HFFc6 (cell line): ENCODE data around the gene NSG2. TPM values are rescaled to one million over a fixed set of nuclear protein-coding genes. Genes with fewer than 3 reads are reported as not detected.

Experiments used
- DNase-seq: peaks from one replicate; pipeline ENCODE4 v3.0.0-alpha.2; 2018
- H3K27ac Mint-ChIP-seq: 2 replicates; pipeline ENCODE4 v1.8.0; 2020; ENCODE audit warnings: mild to moderate bottlenecking, mixed read lengths
- H3K27me3 Mint-ChIP-seq: 2 replicates; pipeline ENCODE4 v1.8.0; 2021; ENCODE audit warnings: mild to moderate bottlenecking, moderate library complexity, mixed read lengths; ENCODE audit not compliant: insufficient read depth
- H3K36me3 Mint-ChIP-seq: 2 replicates; pipeline ENCODE4 v1.8.0; 2021; ENCODE audit warnings: low read depth, mixed read lengths
- H3K4me1 Mint-ChIP-seq: 2 replicates; pipeline ENCODE4 v1.8.0; 2020; ENCODE audit warnings: low read depth, mixed read lengths
- H3K4me3 Mint-ChIP-seq: 2 replicates; pipeline ENCODE4 v1.8.0; 2020; ENCODE audit warnings: mild to moderate bottlenecking, moderate library complexity, mixed read lengths
- H3K9me3 Mint-ChIP-seq: 2 replicates; pipeline ENCODE4 v1.8.0; 2020; ENCODE audit warnings: mild to moderate bottlenecking, mixed read lengths
- total RNA-seq, 6 experiments: library from RNA; stranded (reverse); fragmentation: NEBNext Ultra II Directional; extraction: Animal tissue kit (Norgen Biotek cat#: 25700); gene quantifications; 2 replicates in 1 of 6; 3 replicates in 5 of 6; pipeline ENCODE4 v1.2.3, GENCODE V29; 2021
- TF ChIP-seq, protein P1 (sequence below): fragments of 200-600 bp; sonication (generic); IDR thresholded peaks from 2 replicates; pipeline ENCODE4 v1.5.0; 2021; ENCODE audit warnings: antibody characterized with exemption, mild to moderate bottlenecking

NSG2 gene
- total RNA-seq, 6 experiments from 2014 or later: not detected

DNA sequence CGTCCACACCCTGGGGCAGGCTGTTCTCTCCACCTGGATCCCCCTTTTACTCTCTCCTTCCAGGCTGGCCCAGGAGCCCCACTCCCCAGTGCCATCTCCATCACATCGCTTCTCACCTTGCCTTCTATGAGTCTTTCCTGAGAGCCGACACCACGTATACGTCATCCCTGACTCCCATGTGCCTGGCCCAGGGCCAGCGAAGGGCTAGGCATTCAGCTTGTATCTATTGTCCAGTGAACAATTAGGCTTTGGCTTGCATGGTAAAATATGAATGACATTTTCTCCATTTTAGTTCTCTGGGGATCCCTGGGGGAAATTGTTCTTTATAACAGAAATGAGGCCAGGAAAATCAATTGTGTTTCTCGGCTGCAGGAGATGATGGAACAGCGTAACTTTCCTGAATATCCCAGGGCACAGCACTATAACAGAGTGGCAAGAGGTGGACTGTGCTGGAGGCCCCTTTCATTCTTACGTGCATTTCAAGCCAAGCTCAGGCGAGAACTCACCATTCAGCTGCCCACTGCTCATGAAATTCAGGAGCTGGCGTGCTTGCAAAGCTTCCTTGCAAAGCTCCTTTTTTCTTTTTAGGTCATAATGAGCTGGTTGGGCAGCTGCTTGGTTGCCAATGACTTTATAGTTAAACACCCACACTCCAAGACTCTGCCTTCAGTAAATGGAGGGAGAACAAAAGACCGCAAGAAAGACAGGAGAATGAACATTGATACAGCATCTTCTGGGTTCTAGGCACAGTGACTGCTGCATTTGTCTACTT, 37.7 kb downstream of the NSG2 start:
- no peak for DNase-seq
- H3K9me3 Mint-ChIP-seq: peaks cover 40% of the 10 kb centered on the region

DNA sequence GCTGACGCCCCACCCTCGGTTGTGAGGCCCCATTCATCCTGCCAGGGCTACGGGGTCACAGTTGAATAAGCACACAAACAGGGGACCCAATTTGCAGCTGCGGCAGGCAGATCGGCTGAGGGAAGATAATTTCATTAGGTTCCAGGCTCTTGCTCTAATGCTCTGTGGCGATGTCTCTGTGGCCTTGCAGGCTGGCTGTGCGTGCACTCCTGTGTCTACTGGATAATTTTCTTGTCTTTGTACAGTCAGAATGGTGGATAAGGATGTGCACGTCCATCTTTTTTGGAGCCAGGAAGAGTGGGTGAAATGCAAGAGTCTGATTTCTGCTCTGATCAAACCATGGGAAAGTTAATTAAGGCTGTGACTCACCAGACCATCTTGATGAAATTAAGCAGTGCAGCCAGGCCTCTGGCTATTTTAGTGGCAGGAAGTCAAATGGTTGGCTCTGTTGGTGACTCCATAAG, 39.2 kb downstream of the NSG2 start:
- peaks cover 49% of the 10 kb centered on the region for H3K9me3 Mint-ChIP-seq
- no peaks in the 10 kb centered on the region for H3K36me3 Mint-ChIP-seq
- H3K4me1 Mint-ChIP-seq: no peaks in the 10 kb centered on the region
- no peak overlapping the region for H3K27ac Mint-ChIP-seq
- DNase-seq: no peak
- TF ChIP-seq, protein P1, sequence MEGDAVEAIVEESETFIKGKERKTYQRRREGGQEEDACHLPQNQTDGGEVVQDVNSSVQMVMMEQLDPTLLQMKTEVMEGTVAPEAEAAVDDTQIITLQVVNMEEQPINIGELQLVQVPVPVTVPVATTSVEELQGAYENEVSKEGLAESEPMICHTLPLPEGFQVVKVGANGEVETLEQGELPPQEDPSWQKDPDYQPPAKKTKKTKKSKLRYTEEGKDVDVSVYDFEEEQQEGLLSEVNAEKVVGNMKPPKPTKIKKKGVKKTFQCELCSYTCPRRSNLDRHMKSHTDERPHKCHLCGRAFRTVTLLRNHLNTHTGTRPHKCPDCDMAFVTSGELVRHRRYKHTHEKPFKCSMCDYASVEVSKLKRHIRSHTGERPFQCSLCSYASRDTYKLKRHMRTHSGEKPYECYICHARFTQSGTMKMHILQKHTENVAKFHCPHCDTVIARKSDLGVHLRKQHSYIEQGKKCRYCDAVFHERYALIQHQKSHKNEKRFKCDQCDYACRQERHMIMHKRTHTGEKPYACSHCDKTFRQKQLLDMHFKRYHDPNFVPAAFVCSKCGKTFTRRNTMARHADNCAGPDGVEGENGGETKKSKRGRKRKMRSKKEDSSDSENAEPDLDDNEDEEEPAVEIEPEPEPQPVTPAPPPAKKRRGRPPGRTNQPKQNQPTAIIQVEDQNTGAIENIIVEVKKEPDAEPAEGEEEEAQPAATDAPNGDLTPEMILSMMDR: no peak
- no peak overlapping the region for H3K4me3 Mint-ChIP-seq
- H3K27me3 Mint-ChIP-seq: no peaks in the 10 kb centered on the region

More for the DNA sequence above, 37.7 kb downstream of the NSG2 start:
- TF ChIP-seq, protein P1: no peak
- Mint-ChIP-seq H3K36me3 (no peaks in the 10 kb centered on the region), H3K4me3 (no peak overlapping the region), H3K27ac (no peak overlapping the region), H3K27me3 (no peaks in the 10 kb centered on the region), H3K4me1 (no peaks in the 10 kb centered on the region)

GRCh38 chr5:174086751-174087150, 41.2 kb downstream of the NSG2 start:
- Mint-ChIP-seq H3K4me1 (no peaks in the 10 kb centered on the region), H3K27ac (no peak overlapping the region), H3K9me3 (peaks cover 64% of the 10 kb centered on the region), H3K36me3 (no peaks in the 10 kb centered on the region; the same call in 1 of the 2 replicates), H3K4me3 (no peak overlapping the region), H3K27me3 (no peaks in the 10 kb centered on the region)
- TF ChIP-seq, protein P1: no peak
- no peak for DNase-seq

- Mint-ChIP-seq H3K27me3 (no peaks in the 10 kb centered on the region), H3K9me3 (peaks cover 63% of the 10 kb centered on the region), H3K4me3 (no peak overlapping the region), H3K36me3 (no peaks in the 10 kb centered on the region; the same call in 1 of the 2 replicates), H3K4me1 (no peaks in the 10 kb centered on the region), H3K27ac (no peak overlapping the region)
- TF ChIP-seq, protein P1: no peak
- DNase-seq: no peak
These were observed 42.3 kb downstream of the NSG2 start for GRCh38 chr5:174087783-174088182.

- no peak for DNase-seq
- no peaks in the 10 kb centered on the region for H3K4me1 Mint-ChIP-seq
- TF ChIP-seq, protein P1: no peak
- peaks cover 57% of the 10 kb centered on the region for H3K9me3 Mint-ChIP-seq
- H3K4me3 Mint-ChIP-seq: no peak overlapping the region
- H3K36me3 Mint-ChIP-seq: no peaks in the 10 kb centered on the region; the same call in 1 of the 2 replicates
- no peak overlapping the region for H3K27ac Mint-ChIP-seq
- no peaks in the 10 kb centered on the region for H3K27me3 Mint-ChIP-seq
These were observed 44.6 kb downstream of the NSG2 start for GRCh38 chr5:174090129-174090528.
